Measurements from ENCODE around the gene NBEA.
"Not testable (repeated sequence)": the region's sequence is repeated elsewhere in the genome, so short reads cannot be mapped to it uniquely, and the experiment has no call there.

Gene NBEA

GRCh38 chr13:35107535-35107934 is 165.5 kb downstream of the NBEA start:
- TF ChIP-seq, protein P1, sequence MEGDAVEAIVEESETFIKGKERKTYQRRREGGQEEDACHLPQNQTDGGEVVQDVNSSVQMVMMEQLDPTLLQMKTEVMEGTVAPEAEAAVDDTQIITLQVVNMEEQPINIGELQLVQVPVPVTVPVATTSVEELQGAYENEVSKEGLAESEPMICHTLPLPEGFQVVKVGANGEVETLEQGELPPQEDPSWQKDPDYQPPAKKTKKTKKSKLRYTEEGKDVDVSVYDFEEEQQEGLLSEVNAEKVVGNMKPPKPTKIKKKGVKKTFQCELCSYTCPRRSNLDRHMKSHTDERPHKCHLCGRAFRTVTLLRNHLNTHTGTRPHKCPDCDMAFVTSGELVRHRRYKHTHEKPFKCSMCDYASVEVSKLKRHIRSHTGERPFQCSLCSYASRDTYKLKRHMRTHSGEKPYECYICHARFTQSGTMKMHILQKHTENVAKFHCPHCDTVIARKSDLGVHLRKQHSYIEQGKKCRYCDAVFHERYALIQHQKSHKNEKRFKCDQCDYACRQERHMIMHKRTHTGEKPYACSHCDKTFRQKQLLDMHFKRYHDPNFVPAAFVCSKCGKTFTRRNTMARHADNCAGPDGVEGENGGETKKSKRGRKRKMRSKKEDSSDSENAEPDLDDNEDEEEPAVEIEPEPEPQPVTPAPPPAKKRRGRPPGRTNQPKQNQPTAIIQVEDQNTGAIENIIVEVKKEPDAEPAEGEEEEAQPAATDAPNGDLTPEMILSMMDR (IDR thresholded peaks at IDR 0.05; ENCODE audit: insufficient read depth, low read depth, low read length, missing control alignments) = no peak
- no peak for DNase-seq (ENCODE audit: low read depth)
- H3K4me3 ChIP-seq (ENCODE audit: low read length) = no peak overlapping the region

DNA sequence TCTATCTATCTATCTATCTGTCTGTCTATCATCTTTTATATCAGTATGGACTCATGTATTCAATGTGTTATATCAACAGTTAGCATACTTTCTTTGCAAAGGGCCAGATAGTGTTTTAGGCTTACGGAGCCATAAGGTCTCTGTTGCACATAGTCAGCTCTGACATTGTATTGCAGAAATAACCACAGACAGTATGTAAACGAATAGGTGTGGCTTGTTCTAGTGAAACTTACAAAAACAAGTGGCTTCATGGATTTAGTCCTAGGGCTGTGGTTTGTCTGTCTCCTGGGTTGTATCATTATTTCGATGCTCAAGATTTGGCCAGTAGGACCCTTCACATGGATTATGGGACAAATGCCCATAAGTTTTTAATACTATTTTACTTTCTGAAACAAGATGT is 171.5 kb downstream of the NBEA start:
- DNase-seq (ENCODE audit: low read depth); H3K4me3 ChIP-seq (ENCODE audit: low read length): not testable (repeated sequence)

DNA sequence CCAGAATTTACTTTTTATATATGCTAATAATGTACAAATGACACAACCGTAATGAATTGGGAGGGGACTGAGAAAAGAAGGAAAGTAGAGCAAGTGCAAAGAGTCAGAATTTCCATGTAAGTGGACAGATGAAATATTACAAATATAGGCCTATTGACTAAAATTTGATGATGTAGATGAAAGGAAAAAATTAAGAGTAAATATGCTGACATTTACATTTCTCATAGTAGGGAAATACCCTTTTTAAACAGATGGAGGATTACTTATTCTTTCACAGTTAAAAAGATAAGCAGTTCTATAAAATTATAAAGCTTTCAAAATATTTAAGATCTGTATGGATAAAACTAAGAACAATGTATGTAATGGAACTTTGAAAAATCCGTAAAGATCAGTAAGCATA is 185.4 kb downstream of the NBEA start:
- H3K4me3 ChIP-seq (ENCODE audit: low read length) = no peak overlapping the region

GRCh38 chr13:35129500-35129899 is 187.4 kb downstream of the NBEA start:
- TF ChIP-seq, protein P1 (IDR thresholded peaks at IDR 0.05; ENCODE audit: insufficient read depth, low read depth, low read length, missing control alignments) = no peak
- DNase-seq (ENCODE audit: low read depth) = no peak
- H3K4me3 ChIP-seq (ENCODE audit: low read length) = no peak overlapping the region

More for the DNA sequence above, 185.4 kb downstream of the NBEA start:
- no peak for DNase-seq (ENCODE audit: low read depth)
- TF ChIP-seq, protein P1 (IDR thresholded peaks at IDR 0.05; ENCODE audit: insufficient read depth, low read depth, low read length, missing control alignments) = no peak

GRCh38 chr13:35131471-35131870 is 189.4 kb downstream of the NBEA start:
- no peak overlapping the region for H3K4me3 ChIP-seq (ENCODE audit: low read length)
- TF ChIP-seq, protein P1 (IDR thresholded peaks at IDR 0.05; ENCODE audit: insufficient read depth, low read depth, low read length, missing control alignments) = no peak
- no peak for DNase-seq (ENCODE audit: low read depth)

DNA sequence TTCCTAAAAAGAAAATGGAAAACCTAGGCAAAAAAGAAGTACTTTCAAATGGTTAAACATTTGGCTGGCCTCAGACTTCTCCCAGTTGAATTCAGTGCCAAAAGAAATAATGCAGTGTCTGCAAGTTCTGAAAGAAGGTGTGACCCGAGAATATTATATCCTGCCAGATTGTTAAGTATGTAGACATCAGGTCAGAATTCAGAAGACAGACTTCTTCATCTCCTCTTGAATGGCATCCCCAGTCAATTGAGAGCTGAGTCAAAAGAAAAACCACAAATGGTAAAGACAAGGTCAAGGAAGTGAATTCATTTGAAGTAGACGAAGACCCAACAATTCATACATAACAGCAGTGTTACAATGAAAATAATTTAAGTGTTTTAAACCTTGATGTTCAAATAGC is 194.5 kb downstream of the NBEA start:
- no peak overlapping the region for H3K4me3 ChIP-seq (ENCODE audit: low read length)
- DNase-seq (ENCODE audit: low read depth) = no peak
- TF ChIP-seq, protein P1 (IDR thresholded peaks at IDR 0.05; ENCODE audit: insufficient read depth, low read depth, low read length, missing control alignments) = no peak

DNA sequence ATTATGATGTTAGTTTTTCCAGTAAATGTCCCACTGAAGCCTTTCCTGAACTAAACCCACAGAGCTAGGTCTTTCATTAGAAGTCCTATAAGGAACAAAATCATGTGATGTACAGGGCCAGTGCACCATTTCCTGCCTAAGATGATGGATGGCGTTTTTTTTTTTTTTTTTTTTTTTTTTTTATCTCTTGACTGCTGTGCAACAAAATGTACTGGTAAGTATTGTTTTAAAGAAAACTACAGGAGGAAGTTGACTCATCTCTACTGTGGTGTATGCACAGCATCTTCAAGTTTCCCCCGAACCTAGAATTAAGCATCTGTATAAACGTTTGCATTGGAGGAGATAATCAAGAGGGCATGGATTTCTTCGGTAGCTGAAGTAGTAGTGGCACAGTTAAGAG is 197.5 kb downstream of the NBEA start:
- no peak for DNase-seq (ENCODE audit: low read depth)
- H3K4me3 ChIP-seq (ENCODE audit: low read length) = no peak overlapping the region
- TF ChIP-seq, protein P1 (IDR thresholded peaks at IDR 0.05; ENCODE audit: insufficient read depth, low read depth, low read length, missing control alignments) = no peak

DNA sequence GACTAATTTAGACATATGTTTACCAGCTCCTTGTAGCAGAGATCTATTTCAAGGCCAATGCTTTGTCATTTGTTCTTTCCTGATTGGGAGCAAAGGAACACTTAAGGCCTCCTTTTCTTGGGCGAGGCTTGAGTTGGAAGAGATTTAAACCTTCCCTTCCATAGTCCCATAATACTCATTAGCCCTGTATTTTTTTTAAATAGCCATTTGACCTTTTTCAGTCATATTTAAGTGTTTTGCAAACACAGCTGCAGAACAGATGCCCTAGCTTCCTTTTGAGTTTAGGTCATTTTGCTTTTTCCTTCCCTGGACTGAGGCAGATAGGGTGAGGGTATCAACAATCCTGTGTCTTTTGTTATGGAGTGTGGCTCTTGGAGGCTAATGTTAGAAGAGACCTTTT is 198.3 kb downstream of the NBEA start:
- TF ChIP-seq, protein P1 (IDR thresholded peaks at IDR 0.05; ENCODE audit: insufficient read depth, low read depth, low read length, missing control alignments) = no peak
- DNase-seq (ENCODE audit: low read depth) = no peak
- H3K4me3 ChIP-seq (ENCODE audit: low read length) = no peak overlapping the region

Data from epithelial cell of esophagus (primary cell).